AG09319 (cell line): ENCODE results near the gene CPLX1.
"Not testable (repeated sequence)": the region's sequence is repeated elsewhere in the genome, so short reads cannot be mapped to it uniquely, and the experiment has no call there.

Experiments
- DNase-seq: peaks from one replicate; pipeline ENCODE4 v3.0.0-alpha.2; 2010; ENCODE audit warnings: low read depth; ENCODE audit errors: extremely low read depth
- TF ChIP-seq, protein P1 (sequence below): IDR thresholded peaks from 2 replicates; pipeline ENCODE4 v1.5.1; 2011; ENCODE audit warnings: low read depth, mild to moderate bottlenecking, inconsistent platforms, low read length, moderate library complexity

Gene CPLX1

GRCh38 chr4:740011-740410 is 85.9 kb downstream of the CPLX1 start:
- DNase-seq: no peak
- TF ChIP-seq, protein P1, sequence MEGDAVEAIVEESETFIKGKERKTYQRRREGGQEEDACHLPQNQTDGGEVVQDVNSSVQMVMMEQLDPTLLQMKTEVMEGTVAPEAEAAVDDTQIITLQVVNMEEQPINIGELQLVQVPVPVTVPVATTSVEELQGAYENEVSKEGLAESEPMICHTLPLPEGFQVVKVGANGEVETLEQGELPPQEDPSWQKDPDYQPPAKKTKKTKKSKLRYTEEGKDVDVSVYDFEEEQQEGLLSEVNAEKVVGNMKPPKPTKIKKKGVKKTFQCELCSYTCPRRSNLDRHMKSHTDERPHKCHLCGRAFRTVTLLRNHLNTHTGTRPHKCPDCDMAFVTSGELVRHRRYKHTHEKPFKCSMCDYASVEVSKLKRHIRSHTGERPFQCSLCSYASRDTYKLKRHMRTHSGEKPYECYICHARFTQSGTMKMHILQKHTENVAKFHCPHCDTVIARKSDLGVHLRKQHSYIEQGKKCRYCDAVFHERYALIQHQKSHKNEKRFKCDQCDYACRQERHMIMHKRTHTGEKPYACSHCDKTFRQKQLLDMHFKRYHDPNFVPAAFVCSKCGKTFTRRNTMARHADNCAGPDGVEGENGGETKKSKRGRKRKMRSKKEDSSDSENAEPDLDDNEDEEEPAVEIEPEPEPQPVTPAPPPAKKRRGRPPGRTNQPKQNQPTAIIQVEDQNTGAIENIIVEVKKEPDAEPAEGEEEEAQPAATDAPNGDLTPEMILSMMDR: no peak

DNA sequence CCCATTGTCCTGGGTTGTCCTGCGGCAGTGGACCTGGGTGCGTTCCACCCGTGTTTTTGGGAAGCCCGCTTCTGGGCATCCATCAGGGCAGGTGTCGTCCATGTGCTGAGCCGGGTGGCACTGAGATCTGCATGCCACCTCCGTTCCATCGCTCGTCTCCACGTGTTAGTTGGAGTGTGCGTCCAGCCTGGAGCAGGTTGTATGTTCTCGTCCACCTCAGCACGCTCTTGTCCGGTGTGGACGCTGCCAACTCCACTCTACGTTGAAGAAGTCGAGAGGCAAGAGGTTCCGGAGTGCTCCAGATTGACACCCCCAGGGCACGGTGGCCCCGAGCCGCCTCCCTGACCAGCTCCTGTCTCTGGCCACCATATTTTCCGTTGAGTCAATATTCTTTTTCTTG is 86.4 kb downstream of the CPLX1 start:
- no peak for DNase-seq

DNA sequence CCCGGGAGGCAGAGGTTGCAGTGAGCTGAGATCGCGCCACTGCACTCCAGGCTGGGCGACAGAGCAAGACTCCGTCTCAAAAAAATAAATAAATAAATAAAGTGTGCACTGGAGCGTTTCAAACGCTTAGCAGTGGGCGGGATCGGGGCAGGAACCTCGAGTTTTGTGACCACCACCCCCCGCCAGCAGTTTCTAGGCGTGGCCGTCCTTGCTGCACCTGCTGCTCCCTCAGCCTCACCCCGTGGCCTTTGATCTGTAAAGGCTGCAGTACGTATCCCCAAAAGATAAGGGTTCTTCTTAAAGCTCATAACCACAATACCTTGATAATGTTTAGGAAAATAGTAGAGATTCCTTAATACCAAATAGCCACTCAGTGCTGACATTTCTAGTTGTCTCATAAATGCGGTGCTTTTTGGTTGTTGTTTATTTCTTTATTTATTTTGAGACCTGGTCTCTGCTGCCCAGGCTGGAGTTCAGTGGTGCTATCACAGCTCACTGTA is 87.1 kb downstream of the CPLX1 start:
- TF ChIP-seq, protein P1: no peak
- DNase-seq: no peak

More for the DNA sequence above, 86.4 kb downstream of the CPLX1 start:
- TF ChIP-seq, protein P1: no peak

DNA sequence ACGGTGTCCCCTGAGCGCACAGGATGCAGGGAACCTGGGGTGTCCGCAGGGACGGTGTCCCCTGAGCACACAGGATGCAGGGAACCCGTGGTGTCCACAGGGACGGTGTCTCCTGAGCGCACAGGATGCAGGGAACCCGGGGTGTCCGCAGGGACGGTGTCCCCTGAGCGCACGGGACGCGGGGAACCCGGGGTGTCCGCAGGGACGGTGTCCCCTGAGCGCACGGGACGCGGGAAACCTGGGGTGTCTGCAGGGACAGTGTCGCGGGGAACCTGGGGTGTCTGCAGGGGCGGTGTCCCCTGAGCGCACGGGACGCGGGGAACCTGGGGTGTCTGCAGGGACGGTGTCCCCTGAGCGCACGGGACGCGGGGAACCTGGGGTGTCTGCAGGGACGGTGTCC is 89.4 kb downstream of the CPLX1 start:
- DNase-seq: not testable (repeated sequence)

GRCh38 chr4:735583-735982 is 90.3 kb downstream of the CPLX1 start:
- DNase-seq: no peak
- TF ChIP-seq, protein P1: no peak
